ENCODE measurements around the gene ZC3HAV1L.
A peak's percentile ranks its signal among the peaks of the same experiment; 100 is the strongest.
"Not testable (repeated sequence)": the region's sequence is repeated elsewhere in the genome, so short reads cannot be mapped to it uniquely, and the experiment has no call there.

The ZC3HAV1L gene

DNA sequence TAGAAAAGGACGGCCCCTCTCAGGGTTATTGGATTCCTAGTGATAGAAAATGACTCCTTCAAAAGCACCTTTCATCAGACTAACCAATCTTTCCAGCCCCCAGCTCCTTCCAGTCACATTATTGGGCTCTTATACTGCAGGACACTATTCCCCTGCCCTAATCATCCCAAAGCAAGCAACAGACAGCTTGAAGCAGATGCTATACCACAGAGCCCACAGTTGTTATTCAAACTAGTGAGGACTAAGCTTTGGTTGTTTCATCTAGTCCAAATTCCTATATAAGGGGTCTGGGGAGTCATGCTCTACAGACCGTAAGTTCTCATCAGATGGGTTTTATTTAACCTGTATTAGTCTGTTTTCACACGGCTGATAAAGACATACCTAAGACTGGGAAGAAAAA lies 24.5 kb downstream of the ZC3HAV1L start:
- no peak for DNase-seq

DNA sequence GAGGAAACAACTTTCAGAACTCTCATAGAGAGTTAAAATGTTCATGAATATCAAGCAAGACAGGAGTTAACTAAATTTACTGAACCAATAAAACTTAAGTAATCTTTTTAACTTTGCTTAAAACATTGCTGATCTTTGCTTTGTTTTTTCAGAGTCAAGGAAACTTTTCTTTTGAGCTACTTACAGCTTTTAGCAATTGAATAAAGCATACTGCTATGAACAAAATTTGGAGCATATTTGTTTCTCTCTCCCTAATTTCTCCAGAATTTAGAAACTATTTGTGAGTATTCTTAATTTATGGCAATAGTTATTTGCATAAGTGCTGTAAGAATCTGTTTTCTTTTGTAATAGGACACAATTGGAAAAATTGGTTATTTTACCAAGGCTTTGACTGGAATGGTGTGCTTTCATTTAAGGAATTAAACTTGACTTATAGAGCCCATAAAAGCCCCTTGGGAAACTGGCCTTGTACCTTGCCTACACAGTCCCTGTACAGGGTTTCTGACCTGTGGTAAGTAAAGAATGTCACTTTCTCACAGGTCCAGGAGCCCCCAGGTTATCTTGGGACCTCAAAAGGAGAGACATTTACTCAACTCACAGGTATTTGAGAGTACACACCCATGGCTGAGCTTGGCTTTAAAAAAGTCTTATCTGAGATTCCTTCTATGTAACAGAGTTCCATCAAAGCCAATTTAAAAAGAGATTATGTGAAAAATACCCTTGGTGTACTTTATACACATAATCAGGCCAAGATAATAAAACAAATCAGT lies 31.3 kb downstream of the ZC3HAV1L start:
- DNase-seq, result no peak

DNA sequence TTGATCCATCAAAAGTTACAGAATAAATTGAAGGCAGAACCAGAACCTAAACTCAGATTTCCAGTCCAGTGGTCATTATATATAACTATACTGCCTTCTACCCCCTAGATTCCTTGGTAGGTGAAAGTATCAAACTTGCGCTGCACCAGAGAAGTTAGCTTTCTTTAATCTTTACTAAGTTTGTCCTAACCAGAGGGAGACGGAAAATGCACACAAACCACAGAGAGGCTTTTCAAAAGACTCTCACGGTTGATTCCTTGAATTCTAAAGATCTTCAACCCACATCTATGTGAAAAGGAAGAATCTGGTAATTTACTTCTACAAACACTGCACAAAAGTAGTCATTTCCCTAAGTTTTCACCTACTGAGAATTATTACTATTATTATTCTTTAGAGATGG lies 36.4 kb downstream of the ZC3HAV1L start:
- DNase-seq, result no peak

DNA sequence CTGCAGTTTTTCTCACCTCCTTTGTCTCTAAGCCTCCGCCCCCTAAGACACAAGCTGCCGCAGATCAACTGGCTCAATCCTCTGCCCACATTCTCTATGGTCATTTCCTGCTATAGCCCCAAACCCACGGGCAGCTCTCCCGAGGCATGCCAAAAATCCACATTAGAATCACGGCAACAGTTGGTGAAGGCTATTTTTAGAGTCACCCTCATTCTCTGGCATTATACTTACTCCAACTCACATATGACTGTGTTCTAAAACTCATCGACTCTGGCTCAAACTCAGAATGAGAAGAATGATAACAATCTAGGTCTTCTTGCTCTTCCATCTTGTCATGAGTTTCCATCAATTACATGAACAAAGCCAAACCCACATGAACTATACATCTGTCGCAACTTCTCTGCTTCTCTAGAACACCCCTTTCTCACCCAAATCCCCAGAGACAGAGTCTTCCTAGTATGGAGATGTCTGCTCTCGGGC lies 43.8 kb downstream of the ZC3HAV1L start:
- no peak for DNase-seq

DNA sequence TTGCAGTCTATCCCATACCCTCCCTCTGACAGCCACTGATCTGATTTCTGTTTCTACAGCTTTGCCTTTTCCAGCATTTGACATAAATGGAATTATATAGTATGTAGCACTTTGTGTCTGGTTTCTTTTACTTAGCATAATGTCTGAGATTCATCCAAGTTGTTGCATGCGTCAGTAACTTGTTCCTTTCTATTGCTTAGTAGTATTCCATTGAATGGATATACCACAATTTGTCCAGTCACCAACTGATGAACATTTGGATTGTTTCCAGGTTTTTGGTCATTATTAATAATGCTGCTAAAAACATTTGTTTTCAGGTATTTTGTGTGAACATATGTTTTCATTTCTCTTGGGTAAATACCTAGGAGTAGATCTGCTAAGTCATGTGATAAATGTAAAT lies 48.2 kb downstream of the ZC3HAV1L start:
- DNase-seq, result no peak

DNA sequence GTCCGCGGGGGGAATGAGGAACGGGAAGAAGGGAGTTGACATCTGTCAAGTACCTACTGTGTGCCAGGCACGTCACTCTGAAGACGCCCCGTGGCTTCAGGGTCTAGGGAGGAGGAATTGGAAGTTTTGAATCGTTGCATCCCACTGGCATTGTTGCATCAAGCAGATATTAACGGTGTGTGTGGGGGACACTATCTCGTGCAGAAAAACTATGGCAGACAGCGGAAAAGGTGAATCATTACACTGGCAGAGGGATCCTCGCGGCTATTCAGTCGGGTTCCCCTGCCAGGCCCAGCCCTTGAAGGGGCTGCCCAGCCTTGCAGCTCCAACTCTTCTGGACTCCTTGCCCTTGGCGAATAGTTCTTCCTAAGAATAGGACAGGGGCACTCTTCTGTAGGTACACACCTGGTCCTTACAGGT lies 53.6 kb downstream of the ZC3HAV1L start:
- no peak for DNase-seq

DNA sequence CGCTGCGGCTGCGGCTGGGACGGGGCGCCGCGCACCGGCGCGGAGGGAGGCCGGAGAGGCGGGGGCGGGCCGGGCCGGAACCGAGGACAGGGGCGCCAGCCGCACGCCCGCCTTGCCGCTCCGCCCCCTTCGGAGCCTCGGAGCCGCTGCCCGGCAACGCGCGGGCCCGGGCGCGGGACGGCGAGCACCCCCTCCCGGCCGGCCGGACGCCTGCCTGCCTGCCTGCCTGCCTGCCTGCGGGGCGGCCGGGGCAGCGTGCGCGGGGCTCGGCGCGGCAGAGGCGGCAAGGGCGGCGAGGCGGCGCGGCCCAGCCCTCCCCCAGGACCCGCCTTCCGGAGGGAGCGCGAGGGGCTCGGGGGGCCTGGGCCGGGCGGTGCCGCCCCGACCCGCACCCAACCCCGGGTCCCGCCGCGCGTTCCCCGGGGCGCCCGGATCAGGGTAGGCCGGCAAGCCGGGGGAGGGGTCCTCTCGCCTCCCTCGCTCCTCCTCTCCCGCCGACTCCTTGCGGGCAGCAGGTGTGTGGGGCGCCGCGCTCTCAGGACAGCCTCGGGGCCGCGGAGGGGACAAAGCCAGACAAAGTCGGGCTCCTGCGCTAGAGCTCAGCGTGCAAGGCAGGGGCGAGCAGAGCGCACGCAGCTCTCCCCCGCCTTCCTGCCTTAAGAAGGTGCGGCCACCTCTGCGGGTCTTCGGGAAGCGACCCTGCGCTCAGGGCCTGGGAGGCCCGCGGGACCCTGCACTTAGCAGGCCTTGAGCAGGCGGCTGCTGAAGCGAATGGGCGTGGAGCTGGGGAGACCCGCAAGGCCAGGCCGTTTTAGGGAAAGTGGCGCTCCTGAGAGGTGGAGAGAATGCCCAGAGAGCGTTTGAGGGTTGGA lies 54.3 kb downstream of the ZC3HAV1L start, which contains the start of gene KIAA1549:
TSS of gene KIAA1549 (minus strand) at position 58 of the 872 bp plus-strand sequence. CDS start 120 bp downstream, outside the sequence.
- DNase-seq, result peak; percentile 33 to 41

DNA sequence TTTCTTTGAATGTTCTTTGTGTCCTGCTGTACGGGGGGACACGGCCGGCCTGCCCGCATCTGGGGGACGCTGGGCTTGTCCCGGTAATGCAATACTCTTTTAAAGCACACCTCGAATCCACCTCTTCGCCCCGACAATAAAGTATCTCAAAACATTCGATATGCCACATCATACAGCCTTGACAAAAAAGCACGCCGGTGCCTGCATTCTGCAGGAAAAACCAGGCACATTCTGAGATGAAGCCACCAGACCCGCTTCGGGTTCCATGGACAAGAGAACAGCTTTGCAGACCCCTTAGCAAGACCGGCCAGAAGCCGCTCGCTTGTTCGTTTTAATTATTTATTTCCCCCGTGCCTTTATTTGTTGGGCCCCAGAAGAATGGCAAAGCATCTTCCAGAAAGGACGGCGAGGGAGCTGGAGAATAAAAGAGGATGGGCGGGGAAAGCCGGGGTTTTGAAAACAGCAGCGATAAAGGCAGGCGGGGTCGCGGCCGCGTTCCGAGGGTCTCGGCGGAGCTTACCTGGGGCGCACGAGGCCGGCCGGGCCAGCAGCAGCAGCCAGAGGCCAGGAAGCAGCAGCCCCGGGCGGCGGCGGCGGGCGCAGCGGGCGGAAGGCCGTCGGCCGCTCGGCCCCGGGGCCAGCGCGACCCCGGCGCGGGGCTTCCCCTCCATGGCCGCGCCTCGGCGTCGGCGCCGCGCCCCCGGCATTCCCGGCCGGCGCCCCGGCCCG lies 55.1 kb downstream of the ZC3HAV1L start:
- peak; percentile 27 to 28 for DNase-seq

DNA sequence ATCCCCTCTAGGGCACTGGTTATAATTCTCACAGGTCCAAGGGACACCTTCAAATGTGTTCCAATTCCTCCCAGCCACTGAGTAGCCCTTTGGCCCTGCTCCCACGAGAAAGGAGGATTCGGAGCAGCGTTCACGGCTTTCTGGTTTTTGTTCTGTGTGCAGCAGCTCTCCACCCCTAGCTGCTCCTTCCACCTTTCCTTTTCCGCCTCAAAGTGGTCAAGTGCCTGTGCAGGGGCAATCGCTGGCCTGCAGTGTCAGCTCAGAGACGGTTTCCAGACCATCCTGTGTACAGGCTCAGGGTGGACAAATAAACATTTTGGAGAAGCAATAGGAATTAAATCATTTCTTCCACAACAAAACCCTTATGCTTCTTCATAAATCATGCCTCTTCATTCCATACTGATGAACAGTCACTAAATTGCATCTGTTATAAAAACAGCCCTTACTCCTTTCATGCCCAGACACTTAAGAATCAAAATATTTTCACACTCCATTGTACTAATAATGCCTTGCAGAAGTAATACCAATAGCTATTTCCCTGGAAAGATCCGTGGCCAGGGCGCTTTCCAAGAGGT lies 55.8 kb downstream of the ZC3HAV1L start:
- no peak for DNase-seq

DNA sequence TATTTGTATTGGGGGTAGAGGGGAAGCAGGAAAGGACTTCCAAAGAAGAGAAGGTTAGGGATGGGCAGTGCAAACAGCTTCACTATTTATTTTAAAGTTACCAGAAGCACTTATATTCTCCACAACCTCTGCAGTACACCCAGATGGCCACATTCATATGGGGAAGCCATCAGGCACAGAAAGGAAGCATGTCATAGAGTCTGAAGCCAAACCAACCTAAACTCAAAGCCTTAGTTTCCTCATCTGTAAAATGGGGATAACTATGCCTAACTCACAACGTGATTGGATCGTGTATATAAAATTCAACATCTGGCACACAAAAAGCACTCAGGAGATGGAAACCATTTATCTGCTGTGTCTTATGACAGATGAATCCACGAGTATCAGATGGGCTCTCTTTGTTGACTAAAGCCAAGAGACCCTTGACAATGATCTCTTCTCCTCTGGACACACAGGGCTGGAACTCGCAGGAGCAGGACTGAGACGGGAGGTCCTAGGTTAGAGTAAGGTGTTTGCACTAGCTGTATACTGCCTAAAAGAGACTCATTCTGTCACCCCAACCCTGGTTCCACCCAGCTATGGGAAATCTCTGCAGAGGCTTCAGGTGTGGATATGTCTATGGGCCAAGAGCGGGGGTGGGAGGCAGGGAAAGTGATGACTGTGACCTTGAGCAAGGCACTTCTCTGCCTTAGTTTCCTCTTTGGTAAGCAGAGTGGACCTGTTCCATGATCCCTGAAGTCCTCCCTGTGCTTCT lies 56.4 kb downstream of the ZC3HAV1L start:
- peak; percentile 18 to 57 for DNase-seq

DNA sequence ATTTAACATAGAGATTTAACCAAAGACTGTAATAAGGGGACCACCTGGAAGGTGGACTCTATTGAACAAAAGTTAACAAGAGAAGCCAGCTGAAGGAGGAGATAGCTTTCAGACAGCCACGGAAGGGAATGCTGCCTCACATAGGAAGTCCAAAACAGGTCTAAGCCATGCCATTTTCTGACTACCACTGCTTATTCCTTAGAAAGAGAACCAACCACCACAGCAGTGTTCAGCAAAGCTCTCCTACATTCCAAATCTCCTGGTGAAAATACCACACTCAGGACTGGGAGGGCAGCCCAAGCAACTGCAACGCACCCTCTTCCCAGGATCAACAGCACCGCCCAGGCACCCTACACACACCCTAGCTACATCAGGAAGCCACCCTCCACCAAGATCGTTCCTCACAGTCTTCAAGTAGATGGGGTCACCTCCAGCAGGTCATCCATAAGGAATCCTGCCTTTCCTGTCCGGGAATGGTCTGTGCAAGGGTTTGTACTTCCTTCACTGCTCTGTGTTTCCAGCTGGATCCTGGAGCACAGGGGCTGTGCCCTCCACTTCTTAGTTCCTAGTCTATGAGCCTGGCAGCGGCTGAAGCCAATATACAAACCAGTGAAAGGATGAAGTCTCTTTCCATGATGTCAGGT lies 57.2 kb downstream of the ZC3HAV1L start:
- no peak for DNase-seq

DNA sequence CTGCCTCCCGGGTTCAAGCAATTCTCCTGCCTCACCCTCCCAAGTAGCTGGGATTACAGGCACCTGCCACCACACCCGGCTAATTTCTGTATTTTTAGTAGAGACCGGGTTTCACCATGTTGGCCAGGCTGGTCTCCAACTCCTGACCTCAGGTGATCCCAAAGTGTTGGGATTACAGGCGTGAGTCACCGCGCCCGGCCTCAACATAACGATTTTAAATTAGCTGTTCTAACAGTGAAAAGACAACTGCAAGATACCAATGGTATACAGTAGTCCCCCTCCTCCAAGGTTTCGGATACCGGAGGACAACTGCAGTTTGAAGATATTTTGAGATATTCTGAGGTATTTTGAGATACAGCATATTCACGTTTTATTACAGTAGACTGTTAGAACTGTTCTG lies 59.7 kb downstream of the ZC3HAV1L start:
- not testable (repeated sequence) for DNase-seq

Data from Kasumi-1 (cell line).